PC-9 (cell line): ENCODE data around the gene NUDCD3.

Experiments
- EZH2 ChIP-seq: fragments of 200-600 bp; sonication (generic); IDR thresholded peaks from 2 replicates; pipeline ENCODE4 v1.8.0; 2017; ENCODE audit warnings: antibody characterized with exemption, low read depth
- TF ChIP-seq, protein P1 (sequence below): fragments of 200-600 bp; sonication (generic); conservative IDR thresholded peaks from 2 replicates; pipeline ENCODE4 v1.6.1; 2017; ENCODE audit warnings: mixed run types, antibody characterized with exemption, mild to moderate bottlenecking, moderate library complexity

DNA sequence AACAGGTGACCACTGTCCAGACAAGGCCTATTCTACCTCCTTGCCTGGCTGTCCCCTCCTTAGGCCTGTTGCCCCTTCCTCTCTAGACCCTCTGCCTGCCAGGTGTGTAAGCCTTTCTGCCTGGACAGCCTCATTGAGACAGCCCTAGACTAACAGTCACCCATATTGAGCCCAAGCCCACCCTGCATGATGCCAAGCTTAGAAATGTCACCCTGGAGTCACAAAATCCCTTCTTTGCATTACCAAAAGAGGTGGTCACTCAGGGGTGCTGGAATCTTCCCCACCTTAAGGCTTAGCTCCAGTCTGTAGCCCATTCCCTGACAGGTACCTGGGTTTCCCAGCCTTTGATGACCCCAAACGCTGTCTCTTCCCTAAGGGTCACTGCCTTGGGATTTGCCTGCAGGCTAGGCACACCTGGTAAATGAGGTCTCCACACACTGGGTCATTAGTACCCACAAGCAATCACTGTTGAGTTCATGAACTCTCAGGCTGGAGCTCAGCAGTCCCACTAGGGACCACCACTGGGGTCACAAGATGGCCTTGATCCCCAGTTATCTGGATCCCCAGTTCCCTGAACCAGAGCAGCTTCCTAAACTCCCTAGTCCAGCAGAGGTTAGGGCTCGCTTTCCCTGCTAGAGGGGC, 110.1 kb downstream of the NUDCD3 start:
- TF ChIP-seq, protein P1, sequence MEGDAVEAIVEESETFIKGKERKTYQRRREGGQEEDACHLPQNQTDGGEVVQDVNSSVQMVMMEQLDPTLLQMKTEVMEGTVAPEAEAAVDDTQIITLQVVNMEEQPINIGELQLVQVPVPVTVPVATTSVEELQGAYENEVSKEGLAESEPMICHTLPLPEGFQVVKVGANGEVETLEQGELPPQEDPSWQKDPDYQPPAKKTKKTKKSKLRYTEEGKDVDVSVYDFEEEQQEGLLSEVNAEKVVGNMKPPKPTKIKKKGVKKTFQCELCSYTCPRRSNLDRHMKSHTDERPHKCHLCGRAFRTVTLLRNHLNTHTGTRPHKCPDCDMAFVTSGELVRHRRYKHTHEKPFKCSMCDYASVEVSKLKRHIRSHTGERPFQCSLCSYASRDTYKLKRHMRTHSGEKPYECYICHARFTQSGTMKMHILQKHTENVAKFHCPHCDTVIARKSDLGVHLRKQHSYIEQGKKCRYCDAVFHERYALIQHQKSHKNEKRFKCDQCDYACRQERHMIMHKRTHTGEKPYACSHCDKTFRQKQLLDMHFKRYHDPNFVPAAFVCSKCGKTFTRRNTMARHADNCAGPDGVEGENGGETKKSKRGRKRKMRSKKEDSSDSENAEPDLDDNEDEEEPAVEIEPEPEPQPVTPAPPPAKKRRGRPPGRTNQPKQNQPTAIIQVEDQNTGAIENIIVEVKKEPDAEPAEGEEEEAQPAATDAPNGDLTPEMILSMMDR, result no peak
- no peak for TF ChIP-seq EZH2
